ENCODE measurements around the gene RPS19.

The RPS19 gene

DNA sequence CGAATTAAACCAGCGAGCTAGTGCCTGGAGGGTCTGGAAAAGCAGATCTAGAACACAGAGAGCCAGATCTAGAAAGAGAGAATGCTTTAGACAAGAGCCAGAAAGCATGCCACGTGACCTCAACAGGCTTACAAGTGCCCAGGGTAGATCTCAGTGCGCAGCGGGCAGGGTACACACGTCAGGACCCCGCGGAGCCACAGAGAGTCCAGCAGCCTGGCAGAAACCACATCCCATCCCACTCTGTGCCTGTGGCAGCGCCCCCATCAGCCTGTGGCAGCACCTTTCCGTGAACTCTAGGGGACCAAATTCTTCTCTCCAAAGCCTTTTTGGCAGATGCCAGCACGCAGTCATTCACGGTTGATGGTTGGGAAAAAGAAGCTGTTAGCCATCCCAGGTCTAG is 28.9 kb downstream of the RPS19 start:
- no peak for DNase-seq (ENCODE audit: low read depth)
- H3K4me3 ChIP-seq (ENCODE audit: control insufficient read depth, low read depth, low read length): no peak overlapping the region
- TF ChIP-seq, protein P1, sequence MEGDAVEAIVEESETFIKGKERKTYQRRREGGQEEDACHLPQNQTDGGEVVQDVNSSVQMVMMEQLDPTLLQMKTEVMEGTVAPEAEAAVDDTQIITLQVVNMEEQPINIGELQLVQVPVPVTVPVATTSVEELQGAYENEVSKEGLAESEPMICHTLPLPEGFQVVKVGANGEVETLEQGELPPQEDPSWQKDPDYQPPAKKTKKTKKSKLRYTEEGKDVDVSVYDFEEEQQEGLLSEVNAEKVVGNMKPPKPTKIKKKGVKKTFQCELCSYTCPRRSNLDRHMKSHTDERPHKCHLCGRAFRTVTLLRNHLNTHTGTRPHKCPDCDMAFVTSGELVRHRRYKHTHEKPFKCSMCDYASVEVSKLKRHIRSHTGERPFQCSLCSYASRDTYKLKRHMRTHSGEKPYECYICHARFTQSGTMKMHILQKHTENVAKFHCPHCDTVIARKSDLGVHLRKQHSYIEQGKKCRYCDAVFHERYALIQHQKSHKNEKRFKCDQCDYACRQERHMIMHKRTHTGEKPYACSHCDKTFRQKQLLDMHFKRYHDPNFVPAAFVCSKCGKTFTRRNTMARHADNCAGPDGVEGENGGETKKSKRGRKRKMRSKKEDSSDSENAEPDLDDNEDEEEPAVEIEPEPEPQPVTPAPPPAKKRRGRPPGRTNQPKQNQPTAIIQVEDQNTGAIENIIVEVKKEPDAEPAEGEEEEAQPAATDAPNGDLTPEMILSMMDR (conservative IDR thresholded peaks at IDR 0.05; ENCODE audit: control insufficient read depth, insufficient read depth, low read depth, low read length): no peak

DNA sequence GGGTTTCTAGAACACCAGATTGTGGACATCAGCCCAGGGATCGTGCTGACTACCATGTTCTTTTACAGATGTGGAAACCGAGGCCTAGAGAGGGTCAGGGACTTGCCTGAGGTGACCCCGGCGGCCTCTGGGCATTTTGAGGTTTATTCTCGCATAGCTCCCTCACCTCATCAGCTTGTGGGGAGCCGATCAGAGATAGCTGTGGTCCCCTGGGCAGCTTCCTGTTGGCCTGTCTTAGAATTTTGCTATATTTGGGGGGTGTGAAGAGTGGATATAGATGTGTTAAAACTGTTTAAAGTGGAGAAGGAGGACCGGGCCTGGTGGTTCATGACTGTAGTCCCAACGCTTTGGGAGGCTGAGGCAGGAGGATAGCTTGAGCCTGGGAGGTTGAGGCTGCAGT is 29.8 kb downstream of the RPS19 start:
- H3K4me3 ChIP-seq (ENCODE audit: control insufficient read depth, low read depth, low read length): no peak overlapping the region
- TF ChIP-seq, protein P1 (conservative IDR thresholded peaks at IDR 0.05; ENCODE audit: control insufficient read depth, insufficient read depth, low read depth, low read length): no peak
- DNase-seq (ENCODE audit: low read depth): no peak

DNA sequence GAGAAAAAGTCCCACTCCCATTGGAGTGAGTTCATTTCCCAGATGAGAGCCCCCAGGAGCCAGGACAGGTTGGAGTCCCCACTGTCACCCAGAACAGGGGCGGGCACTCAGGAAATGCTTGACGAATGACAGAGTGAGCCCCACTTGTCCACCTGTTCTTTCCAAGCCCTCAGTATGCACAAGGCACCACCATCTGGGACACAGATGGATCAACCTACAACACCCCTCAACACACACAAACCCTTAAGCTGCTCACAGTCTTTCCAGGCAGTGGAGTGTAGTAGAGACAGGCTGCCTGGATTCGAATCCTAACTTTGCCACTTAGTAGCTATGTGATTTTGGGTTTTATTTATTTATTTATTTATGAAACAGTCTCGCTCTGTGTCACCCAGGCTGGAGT is 30.9 kb downstream of the RPS19 start:
- H3K4me3 ChIP-seq (ENCODE audit: control insufficient read depth, low read depth, low read length): no peak overlapping the region
- TF ChIP-seq, protein P1 (conservative IDR thresholded peaks at IDR 0.05; ENCODE audit: control insufficient read depth, insufficient read depth, low read depth, low read length): no peak

DNA sequence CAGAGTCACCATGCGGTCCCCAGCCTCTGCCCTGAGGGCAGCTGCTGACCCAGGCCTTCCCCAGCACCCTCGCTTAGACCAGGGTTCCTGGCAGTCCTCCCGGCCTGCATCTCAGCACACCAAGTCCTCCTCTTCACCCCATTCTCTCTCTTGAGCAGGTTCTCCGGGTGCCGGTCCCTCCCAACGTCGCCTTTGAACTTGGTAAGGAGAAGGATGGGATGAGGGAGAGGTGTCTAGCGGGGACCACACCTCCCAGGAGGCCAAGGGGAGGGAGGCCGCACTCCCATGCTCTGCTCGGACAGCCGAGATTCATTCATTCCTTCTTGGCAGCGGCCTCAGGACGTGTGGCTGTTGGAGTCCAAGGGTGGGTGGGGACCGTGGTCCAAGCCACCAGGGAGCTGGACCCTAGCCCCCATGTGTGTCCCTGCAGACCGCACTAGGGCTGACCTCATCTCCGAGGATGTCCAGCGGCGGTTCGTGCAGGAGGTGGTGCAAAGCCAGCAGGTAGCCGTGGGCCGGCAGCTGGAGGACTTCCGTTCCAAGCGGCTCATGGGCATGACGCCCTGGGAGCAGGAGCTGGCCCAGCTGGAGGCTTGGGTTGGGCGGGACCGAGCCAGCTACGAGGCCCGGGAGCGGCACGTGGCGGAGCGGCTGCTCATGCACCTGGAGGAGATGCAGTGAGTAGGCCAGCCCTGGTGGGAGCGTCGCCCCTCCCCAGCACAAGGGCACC is 32.3 kb downstream of the RPS19 start:
- H3K4me3 ChIP-seq (ENCODE audit: control insufficient read depth, low read depth, low read length): no peak overlapping the region
- no peak for DNase-seq (ENCODE audit: low read depth)
- TF ChIP-seq, protein P1 (conservative IDR thresholded peaks at IDR 0.05; ENCODE audit: control insufficient read depth, insufficient read depth, low read depth, low read length): no peak

More for the DNA sequence above, 30.9 kb downstream of the RPS19 start:
- DNase-seq (ENCODE audit: low read depth): no peak

DNA sequence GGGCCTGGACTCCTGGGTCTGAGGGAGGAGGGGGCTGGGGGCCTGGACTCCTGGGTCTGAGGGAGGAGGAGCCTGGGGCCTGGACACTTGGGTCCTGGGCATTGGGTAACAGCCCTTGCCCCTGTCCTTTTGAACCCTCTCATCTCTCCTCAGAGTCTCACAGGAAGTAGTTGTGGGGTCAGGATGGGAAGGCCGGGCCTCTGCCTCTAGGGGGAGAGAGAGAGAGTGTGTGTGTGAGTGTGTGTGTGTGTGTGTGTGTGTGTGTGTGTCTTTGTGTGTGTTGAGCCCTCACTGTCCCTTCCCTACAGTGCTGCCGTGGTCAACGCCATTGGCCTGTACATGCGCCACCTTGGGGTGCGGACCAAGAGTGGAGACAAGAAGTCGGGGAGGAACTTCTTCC is 33.8 kb downstream of the RPS19 start:
- DNase-seq (ENCODE audit: low read depth): peak; percentile 47
- TF ChIP-seq, protein P1 (conservative IDR thresholded peaks at IDR 0.05; ENCODE audit: control insufficient read depth, insufficient read depth, low read depth, low read length): no peak
- H3K4me3 ChIP-seq (ENCODE audit: control insufficient read depth, low read depth, low read length): no peak overlapping the region

DNA sequence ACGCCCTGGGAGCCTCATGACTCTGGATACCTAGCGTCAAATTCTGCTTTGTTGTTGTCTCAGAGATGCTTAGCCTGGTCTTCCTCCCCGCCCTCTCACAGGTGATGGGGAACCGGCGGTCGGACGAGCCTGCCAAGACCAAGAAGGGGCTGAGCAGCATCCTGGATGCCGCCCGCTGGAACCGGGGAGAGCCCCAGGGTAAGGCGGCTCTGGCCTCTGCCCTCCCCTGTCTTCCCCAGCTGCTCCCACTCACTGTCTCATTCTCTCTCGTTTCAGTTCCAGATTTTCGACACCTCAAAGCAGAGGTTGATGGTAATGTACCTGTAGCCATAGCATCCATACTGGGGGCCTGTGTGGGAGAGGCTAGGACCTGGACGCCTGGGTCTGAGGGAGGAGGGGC is 34.3 kb downstream of the RPS19 start:
- TF ChIP-seq, protein P1 (conservative IDR thresholded peaks at IDR 0.05; ENCODE audit: control insufficient read depth, insufficient read depth, low read depth, low read length): no peak
- no peak for DNase-seq (ENCODE audit: low read depth)
- no peak overlapping the region for H3K4me3 ChIP-seq (ENCODE audit: control insufficient read depth, low read depth, low read length)
